ENCODE measurements around the gene FEZF1.

Gene FEZF1

GRCh38 chr7:122314284-122314683 lies 9.7 kb upstream of the FEZF1 start:
- no peak for DNase-seq
- no peak for TF ChIP-seq GATA1 (IDR thresholded peaks at IDR 0.05; ENCODE audit: low read depth, low read length)
- no peak for TF ChIP-seq POLR2A (IDR thresholded peaks at IDR 0.05; ENCODE audit: low read length)

- DNase-seq: no peak
Observed at GRCh38 chr7:122312789-122313188, 8.2 kb upstream of the FEZF1 start.

GRCh38 chr7:122311734-122312450 lies 7.3 kb upstream of the FEZF1 start:
- TF ChIP-seq POLR2A (IDR thresholded peaks at IDR 0.05; ENCODE audit: low read length): no peak
- TF ChIP-seq GATA1 (IDR thresholded peaks at IDR 0.05; ENCODE audit: low read depth, low read length): no peak
- DNase-seq: no peak

More at GRCh38 chr7:122312789-122313188, 8.2 kb upstream of the FEZF1 start:
- no peak for TF ChIP-seq GATA1 (IDR thresholded peaks at IDR 0.05; ENCODE audit: low read depth, low read length)
- no peak for TF ChIP-seq POLR2A (IDR thresholded peaks at IDR 0.05; ENCODE audit: low read length)

GRCh38 chr7:122311050-122311700 lies 6.6 kb upstream of the FEZF1 start:
- TF ChIP-seq POLR2A (IDR thresholded peaks at IDR 0.05; ENCODE audit: low read length) (no peak), GATA1 (IDR thresholded peaks at IDR 0.05; ENCODE audit: low read depth, low read length) (no peak)

GRCh38 chr7:122310119-122311021 lies 5.8 kb upstream of the FEZF1 start:
- TF ChIP-seq GATA1 (IDR thresholded peaks at IDR 0.05; ENCODE audit: low read depth, low read length): no peak
- no peak for TF ChIP-seq POLR2A (IDR thresholded peaks at IDR 0.05; ENCODE audit: low read length)
- DNase-seq: no peak

More at GRCh38 chr7:122311050-122311700, 6.6 kb upstream of the FEZF1 start:
- DNase-seq: no peak

GRCh38 chr7:122309421-122309820 lies 4.9 kb upstream of the FEZF1 start:
- no peak for TF ChIP-seq POLR2A (IDR thresholded peaks at IDR 0.05; ENCODE audit: low read length)
- TF ChIP-seq GATA1 (IDR thresholded peaks at IDR 0.05; ENCODE audit: low read depth, low read length): no peak

GRCh38 chr7:122307228-122307621 lies 2.7 kb upstream of the FEZF1 start:
- no peak for TF ChIP-seq POLR2A (IDR thresholded peaks at IDR 0.05; ENCODE audit: low read length)
- no peak for TF ChIP-seq GATA1 (IDR thresholded peaks at IDR 0.05; ENCODE audit: low read depth, low read length)
- DNase-seq: no peak

More at GRCh38 chr7:122309421-122309820, 4.9 kb upstream of the FEZF1 start:
- DNase-seq: no peak

- no peak for DNase-seq
- TF ChIP-seq POLR2A (IDR thresholded peaks at IDR 0.05; ENCODE audit: low read length) (no peak), GATA1 (IDR thresholded peaks at IDR 0.05; ENCODE audit: low read depth, low read length) (no peak)
Observed at GRCh38 chr7:122306320-122307227, 2.0 kb upstream of the FEZF1 start.

- no peak for DNase-seq
- no peak for TF ChIP-seq POLR2A (IDR thresholded peaks at IDR 0.05; ENCODE audit: low read length)
- no peak for TF ChIP-seq GATA1 (IDR thresholded peaks at IDR 0.05; ENCODE audit: low read depth, low read length)
Observed at GRCh38 chr7:122305475-122306319, 1.1 kb upstream of the FEZF1 start.

GRCh38 chr7:122304996-122305421 lies 459 bp upstream of the FEZF1 start:
- TF ChIP-seq GATA1 (IDR thresholded peaks at IDR 0.05; ENCODE audit: low read depth, low read length): no peak
- no peak for DNase-seq

- DNase-seq: no peak
- no peak for TF ChIP-seq POLR2A (IDR thresholded peaks at IDR 0.05; ENCODE audit: low read length)
- TF ChIP-seq GATA1 (IDR thresholded peaks at IDR 0.05; ENCODE audit: low read depth, low read length): no peak
Observed at GRCh38 chr7:122303531-122304318, 825 bp downstream of the FEZF1 start.
